ENCODE data around the gene HOXB8.

Gene HOXB8

DNA sequence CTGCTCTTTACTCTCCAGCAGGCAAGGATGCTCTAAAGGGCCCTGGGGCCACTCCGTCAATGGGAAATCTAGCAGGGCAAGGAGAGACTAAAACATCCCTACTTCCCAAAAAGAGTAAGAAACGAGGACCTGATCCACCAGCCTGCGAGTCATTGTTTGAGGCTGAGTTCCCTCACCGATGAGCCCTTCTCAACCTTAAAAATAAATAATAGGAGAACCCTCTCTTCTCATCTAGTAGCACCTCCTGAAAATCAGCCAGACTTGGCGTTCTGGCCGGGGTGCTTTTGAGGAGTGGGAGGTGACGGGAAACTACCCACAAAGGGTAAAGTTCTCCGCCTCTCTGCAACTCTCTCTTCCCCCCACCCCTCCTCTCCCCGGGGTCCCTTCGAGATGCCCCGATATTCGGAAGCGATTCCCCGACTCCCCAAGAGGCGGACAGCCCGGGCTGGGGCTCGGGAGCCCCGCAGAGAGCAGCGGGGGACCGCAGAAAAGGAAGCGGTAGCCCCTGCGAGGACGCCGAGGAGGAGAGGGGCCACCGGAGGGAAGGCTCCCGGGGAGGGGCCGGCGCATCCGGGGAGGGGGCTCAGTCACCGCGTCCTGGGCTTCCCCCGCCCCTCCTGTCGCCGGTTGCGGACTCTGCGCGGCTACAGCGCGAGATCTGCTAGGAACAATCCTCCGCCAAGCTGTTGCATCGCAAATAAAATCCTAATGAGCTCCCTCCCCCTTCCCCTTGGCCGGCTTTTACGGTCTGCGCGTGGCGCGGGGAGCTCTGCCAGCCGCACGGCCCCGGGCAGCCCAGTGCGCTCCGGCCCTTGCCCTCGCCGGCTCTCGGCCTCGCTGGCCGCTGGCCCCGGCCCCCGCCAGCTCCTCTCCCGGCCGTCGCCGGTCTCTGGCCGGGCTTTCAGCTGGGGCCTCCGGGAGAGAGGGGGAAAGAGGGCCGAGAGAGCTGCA lies 9.7 kb upstream of the HOXB8 start:
- no peak for DNase-seq (ENCODE audit: low read depth)

DNA sequence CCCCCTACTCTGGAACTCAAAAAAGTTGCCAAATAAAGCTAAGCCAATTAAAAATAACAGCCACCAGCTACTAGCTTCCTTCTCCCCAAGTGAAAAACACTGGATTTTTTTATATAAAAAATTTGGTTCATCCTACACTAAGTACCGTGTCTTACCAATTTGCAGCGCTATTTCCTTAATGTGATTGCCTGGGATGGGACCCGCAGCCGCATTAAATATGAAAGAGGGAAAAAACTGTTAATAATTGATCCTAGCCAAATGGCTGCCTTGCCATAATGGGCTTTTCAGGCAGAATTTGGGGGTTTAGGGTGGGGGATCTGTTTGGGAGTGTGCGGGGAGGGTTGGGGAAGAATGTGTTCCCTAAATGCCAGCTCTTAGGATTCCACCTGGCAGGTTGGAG lies 9.0 kb upstream of the HOXB8 start:
- DNase-seq (ENCODE audit: low read depth): no peak

DNA sequence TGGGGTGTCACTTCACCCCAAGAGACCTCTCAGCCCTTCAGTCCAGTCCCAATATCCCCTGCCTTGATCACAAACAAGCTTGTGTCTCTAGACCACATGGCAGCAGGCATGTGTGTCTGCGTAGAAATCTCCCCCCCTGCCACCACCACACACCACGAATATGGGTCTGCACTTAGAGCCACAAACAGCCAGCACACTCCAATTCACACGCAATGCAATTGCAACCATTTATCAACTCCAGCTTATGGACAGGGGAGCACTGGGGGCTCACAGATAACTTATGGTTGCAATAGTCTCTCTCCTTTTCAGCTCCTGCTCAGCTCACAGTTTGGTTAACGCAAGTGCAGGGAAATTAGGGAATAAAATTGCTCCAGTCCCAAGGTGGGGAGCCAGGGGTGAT lies 8.5 kb upstream of the HOXB8 start:
- no peak for DNase-seq (ENCODE audit: low read depth)

DNA sequence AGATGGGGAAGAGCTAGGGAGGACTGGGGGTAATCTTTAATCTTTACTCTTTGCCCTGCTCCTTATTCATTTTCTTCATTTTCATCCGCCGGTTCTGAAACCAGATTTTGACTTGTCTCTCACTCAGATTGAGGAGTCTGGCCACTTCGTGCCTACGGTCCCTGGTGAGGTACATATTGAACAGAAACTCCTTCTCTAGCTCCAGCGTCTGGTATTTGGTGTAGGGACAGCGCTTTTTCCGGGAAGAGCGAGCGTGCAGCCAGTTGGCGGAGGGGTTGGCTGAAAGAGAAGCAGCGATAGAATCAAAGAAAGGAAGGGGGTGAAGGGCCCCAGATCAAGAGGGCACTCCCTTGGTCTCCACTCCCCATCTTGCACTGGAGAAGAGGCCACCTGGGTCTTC lies 7.8 kb upstream of the HOXB8 start:
- DNase-seq (ENCODE audit: low read depth): no peak

DNA sequence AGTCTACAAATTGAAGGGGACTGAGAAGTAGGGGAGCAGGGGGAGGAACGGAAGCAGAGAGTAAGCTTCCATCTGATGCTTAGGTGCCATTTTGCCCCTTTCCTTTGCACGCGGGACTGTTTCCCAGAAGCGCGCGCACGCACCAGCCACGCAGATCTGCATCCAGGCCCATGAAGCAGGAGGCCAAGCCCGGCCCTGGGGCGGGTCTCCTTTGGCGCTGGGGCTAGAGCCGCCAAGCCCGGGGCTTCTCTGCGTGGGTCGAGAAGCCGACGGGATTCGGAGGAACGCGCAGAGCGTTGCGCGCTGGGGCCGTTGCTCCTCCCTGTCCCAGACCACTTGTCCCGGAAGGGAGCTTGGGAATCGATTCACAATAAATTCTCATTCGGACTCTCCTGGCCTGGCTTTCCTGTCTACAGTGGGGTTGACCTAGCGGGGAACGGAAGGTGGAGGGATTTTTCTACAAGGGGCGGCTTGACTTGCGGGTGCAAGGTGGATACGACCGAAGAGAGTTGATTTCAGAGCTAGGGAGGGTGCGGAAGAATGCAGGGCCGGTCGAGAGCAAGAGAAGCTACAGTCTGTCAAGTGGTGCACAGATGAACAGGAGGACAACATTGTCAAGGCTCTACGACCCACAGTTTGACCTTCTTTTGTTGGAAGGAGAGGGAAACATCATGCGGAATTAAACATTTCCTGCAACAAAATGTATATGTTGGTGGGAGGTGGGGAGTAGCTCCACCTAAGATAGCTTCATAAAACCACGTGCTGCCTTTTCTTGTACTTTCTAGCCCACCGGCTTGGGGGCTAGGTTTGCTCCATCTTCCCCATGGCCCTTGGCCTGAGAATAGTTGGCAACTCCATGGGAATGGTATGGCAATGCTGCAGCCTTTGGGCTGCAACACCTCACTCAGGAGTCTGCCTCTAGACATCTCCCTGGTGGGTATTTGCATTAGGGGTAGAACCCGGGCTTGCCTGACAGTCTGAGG lies 6.6 kb upstream of the HOXB8 start:
- no peak for DNase-seq (ENCODE audit: low read depth)

DNA sequence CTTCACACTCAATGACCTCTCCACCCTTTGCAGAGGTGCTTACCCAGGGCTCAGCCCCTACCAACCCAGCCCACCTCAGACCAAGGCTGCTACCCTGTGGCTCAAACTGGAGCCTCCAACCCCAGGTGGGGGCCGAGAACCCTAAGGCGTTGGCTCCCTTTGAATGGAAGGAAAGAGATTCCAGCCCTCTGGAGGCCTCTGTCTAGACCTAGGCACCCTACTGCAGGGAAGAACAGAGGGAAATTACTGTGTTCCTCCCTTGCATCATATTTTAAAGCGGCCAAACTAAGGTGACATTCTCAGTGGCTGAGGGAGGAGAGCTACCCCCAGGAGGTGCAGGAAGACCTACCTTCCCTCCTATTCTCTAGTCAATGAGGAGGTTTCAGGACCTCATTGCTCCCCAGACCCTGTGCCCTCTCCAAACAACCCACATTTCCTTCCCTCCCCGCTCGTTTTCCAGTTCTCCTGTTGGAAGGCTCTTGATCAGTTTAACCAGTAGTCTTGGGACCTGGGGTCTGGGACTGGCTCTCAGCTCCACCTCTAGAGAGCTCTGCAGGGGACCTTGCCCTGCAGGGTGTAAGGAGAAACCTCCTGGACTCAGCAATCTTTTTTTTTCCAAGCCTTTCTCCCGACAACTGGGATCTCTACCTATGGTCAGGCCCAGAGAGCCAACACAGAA lies 5.5 kb upstream of the HOXB8 start:
- no peak for DNase-seq (ENCODE audit: low read depth)

DNA sequence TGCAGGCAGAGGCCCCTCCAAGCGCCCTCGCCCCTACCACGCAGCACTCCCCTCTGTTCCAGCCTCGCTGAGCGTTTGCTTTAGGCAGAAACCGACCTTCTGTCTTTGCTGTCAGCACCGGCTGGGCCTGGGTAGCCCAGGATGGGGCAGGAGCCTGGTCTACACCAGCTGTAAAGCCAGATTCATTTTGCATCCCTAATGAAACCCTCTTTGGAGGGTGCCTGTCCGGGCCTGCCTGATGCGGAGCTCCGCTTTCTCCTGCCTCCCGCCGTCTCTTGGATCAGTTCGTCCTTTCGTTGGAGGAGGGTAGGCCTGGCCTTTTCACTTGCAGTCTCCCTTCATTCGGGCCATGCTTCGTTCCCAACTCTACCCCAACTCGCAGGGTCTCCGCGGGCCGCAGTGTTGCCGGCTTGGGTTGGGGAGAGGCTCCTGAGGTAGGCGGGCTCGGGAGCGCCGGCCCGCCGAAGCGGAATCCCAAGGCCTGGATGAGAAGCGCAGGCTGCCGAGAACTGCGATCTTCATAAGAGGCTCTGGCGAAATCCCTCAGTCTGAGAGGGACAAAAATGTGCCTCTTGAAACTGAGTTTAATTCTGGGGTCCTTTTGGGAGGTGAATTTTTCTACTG lies 4.8 kb upstream of the HOXB8 start:
- no peak for DNase-seq (ENCODE audit: low read depth)

DNA sequence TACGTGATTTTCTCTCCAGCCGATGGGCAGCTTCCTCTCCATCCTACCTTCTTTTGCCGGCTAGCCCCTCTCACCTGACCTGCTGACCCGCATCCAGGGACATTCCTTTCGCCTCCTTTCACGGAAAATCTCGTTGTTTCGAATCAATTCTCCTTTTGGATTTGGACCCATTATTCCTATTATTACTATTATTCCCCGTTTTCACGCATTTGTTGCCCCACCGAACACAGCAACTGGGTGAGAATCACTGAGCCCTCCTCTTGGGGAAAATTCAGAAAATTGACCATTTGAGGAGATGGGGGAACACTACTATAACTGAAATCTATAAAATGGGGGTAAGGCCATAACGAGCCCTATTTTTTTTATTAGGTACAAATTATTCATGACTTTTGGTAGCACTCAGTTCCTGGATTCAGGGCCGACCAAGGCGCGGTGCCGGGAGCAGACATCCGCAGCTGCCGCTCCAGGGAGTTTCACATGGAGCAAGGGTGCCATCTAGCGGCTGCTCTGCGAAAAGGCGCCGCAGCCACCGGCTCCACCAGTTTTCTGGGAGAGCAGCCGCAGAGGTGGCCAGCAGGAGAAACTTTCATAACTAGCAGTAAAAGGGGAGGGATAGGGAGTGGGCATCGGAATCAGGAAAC lies 3.3 kb upstream of the HOXB8 start:
- no peak for DNase-seq (ENCODE audit: low read depth)

DNA sequence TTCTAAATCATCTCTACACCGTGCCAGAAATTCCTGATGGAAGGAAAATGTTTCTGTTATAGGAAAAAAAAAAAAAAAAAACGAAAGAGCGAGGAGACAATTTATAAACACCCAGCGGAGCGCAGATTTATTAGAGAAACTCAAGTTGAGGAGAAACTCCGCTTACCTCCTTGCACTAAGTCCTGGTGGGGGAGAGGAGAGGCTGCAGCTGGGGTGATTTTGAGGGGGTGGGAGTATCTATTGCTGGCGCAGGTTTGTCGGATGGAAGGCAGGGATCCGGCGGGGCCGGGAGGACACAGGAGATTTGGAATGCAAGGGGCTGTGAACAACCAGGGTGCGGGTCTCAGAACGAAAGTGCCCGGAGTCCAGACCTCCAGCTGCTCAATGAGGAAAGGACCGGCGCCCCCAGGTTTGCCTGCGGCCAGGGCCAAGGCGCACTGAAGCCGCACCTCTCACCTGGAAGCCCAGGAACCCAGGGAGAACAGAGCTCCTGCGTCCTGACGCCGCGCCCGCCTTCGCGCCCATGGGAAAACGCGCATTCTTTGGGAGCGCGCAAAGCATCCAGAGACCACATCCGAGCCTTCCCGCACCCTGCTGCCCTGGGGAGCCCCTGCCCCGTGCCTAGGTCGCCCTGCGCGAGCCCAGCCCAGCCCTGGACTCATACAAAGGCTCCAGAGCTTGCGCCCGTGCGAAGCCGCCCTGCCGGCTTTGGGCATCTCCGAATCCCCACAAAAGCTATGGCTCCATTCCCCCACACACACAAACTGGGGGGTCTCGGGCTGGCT lies 2.6 kb upstream of the HOXB8 start:
- no peak for DNase-seq (ENCODE audit: low read depth)

DNA sequence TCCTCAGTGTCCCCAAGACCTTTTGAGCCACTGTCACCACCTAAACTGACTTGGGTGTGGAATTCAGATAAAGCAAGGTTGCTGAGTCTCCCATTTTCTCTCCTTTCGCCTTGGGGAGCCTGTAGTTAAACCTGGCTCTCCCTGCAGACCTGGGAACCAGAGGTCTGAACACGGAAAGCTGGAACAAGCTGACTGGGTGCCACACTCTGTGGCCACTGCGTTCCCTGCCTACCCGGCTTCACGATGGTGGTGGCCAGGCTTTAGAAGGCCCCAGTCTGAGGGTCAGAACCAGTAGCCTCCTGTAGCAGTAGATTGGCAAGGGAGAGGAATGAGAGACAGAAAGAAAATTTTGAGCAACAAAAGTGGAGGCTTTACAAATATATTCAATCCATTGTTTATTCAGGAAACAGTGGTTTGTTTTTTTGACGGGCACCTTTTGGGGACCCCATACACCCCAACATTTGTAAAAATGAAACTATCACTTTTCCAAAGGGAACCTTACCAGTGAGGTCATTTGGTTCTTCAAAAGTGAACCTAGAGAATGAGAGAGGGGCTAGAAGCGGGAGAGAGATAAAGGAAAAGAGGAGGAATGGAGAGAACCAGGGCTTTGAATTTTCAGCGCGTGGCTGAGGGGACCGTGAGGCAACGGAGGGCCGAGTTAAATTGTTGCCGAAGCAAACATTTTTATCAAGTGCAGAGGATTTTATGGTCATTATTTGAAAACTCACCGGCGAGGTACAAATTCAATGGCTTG lies 1.8 kb upstream of the HOXB8 start:
- no peak for DNase-seq (ENCODE audit: low read depth)

DNA sequence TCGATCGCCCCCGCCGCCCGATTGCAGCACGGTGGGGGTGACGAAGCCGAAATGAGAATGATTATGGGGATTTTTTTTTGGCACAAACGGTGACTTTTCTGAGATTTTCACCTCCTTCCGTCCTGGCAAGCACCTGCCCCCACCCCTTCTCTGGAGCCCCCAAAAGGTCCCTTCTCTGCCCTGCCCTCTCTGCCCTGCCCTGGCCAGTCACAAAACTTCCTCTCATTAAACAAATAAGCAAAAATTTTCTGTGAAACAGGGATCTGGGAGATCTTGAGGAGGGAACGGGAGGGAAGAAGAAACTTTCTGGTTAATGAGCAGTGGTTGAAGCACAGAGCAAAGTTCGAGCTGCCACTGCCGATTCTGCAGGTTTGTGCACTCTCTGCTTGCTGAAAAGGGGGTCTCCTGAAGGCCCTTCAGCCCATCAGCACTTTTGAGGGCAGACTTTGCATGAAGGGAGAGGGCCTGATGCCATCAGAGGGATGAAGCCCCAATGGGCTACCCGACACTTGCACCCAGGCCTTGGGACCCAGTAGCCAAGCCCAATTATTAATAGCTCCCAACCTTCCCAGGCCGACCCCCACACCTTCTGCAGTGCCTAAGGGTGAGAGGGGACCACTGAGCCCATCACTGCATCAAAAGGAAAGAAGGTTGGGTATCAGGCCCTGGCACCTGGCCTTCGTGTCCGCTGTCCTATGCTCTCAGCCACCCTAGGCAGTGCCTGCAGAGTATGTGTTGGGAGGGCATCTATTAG lies 1.0 kb upstream of the HOXB8 start:
- DNase-seq (ENCODE audit: low read depth): no peak

DNA sequence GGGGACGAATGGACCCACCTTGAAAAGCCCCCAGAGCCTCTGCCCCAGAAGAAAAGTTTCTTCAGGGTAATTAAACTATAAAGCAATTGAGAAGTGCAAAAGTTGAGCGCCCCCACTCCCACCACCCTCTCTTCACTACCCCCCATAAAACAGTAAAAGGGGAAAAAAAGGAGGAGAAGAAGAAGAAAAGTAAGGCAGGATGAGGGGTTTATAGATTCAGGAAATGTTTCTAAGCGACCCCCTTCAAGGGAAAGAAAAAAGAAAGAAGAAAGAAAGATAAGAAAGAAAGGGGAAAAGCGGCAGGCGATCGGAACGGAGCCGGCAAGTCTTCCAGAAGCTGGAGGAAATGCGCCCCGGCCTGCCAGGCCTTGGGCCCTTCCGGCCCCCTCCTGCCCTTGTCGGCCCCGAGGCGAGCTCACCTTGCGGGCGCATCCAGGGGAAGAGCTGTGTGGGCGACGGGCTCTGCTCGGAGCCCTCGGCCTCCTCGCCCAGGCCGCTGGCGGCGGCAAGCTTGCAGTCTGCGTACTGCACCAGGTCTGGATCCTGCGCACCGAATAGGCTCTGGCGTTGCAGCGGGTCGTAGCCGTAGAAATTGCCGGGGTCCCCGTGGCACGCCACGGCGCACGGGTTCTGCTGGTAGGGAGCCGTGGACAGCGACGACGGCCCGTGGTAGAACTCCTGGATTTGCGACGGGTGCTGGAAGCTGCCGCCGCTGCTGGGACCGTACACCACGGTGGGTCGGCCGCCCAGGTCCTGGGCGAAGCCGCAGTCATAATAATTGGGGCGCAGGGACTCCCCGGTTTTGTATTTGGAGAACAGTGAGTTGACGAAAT lies 1.0 kb downstream of the HOXB8 start:
- DNase-seq (ENCODE audit: low read depth): no peak

DNA sequence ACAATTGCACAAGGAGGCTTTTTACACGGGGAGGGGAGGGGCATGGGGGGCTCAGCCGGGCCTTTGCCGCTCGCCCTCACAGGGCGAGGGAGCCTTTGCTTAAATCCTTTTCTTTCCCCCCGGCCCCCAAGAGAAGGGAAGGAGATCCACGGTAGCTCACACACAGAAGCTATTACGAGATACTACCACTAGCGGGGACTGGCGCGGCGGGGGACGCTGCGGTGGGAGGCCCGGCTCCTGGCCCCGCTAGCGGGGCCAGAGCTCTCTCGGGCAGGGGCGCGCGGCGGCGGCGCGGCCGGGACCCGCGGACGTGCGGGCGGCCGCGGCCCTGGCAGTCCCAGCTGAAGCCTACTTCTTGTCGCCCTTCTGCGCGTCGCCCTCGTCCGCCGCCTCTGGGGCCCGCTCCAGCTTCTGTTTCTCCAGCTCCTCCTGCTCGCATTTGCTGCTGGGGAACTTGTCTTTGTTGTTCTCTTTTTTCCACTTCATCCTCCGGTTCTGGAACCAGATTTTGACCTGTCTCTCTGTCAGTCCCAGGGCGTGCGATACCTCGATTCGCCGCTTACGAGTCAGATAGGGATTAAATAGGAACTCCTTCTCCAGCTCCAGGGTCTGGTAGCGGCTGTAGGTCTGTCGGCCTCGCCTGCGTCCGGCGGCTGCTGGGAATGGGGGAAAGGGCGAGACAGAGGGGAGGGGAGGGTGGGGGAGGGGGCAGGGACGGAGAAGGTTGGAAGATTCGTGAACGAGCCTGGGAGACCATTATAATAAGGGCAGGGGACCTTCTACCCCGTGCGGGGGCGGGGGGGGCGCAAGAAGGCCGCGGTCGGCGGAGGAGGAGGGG lies 2.0 kb downstream of the HOXB8 start:
- DNase-seq (ENCODE audit: low read depth): no peak

DNA sequence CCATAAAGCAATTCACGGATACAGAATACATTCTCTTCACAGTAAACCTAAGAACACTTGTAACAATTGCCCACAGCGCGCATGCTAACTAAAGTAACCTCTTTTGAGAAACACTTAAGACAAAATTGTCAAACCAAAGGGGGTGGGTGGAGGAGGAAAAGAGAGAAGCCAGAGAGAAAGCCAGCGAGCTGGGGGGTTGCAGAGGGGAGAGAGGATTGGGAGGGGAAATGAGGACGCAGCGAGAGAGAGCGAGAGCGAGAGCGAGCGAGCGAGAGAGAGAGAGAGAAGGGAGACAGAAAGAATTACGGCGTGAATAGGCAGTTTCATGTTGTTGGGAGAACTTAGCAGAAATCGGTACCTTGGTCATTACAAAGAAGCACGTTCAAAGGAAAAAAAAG lies 2.6 kb downstream of the HOXB8 start:
- DNase-seq (ENCODE audit: low read depth): no peak

DNA sequence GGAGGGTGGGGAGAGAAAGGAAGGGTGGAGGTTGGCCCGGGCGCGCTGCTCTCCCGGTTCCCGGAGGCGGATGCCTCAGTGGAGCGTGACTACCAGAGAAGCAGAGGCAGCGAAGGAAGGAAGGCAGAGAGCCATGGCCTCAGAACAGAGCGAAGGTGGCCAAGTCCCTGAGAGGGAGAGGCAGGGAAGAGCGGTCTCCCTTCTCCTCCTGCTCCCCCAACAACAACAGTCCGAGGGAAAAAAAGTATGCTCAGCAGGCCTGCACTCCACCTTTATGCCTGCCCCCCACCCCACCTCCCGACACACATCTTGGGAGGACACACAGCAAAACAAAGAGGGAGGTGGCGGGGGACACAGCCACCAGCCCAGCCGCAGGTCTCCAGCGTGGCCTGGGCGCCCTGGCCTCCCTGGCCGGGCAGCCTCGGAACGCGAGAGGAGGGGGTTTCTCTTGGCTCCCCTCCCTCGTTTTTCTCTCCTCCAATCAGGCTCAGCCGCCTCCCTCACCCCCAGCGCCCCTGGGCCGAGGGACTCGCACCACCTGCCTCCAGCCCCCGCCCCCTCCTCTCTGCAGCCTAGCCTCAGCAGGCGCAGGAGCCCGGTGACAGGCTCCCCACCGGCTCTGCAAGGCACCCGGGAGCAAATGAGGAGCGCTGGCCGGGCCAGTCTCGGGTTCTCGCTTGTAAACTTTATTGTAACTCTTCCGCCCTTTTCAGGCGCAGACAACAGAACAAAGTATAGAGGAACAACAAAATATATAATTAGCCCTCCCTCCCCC lies 3.2 kb downstream of the HOXB8 start:
- no peak for DNase-seq (ENCODE audit: low read depth)

DNA sequence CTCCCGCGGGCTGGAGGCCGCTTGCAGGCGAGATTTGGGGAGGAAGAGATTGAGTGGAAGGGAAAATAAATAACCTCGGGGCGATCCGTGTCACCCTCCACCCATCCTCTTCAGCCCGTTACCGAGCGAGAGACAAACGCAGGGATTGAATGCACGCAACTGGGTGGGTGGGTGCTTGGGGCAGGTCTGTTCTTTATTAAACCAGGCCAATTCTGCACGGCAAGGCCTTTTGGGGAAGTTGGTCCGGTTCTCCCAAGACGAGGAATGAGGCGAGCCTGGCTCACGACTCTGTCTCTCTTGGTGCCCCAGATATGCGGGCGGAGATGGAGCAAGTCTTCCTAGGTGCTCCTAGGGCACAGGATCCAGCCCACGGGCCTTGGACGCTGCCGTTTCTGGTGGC lies 3.9 kb downstream of the HOXB8 start:
- no peak for DNase-seq (ENCODE audit: low read depth)
